ENCODE data around the gene LUC7L3.

Gene LUC7L3

DNA sequence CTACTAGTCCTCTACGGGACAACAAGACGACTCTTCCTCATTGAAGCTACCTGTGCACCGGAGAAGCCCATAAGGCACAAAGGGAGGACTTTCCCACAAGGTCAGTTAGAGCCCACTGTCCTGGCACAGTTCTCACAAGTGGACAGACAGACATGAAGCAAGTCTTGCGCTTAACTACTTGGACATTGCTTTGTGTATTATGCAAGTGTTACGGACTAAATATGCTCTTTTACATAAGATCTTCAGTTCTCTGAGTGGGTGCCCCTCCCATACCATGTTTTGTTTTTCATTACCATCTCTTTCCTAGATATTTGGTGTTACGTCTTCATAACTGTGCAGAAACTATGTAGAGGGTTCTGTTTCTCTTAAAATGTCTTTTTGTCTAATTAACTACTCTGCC lies 29.8 kb downstream of the LUC7L3 start:
- DNase-seq (ENCODE audit: extremely low spot score): no peak
- CTCF ChIA-PET: no interaction called here
- no peak for TF ChIP-seq CTCF (IDR thresholded peaks at IDR 0.05; ENCODE audit: control extremely low read depth, extremely low read depth, low read depth, missing control alignments)
- POLR2A ChIA-PET: no interaction called here

- POLR2A ChIA-PET: no interaction called here
- TF ChIP-seq CTCF (IDR thresholded peaks at IDR 0.05; ENCODE audit: control extremely low read depth, extremely low read depth, low read depth, missing control alignments): no peak
- CTCF ChIA-PET: interaction anchor here (1.8 kb wide), 1 partner anchor 9 kb away, joined by 6 read pairs; no protein-coding TSS in a partner anchor
- no peak for DNase-seq (ENCODE audit: extremely low spot score)
Observed at GRCh38 chr17:50754521-50754920, 35.1 kb downstream of the LUC7L3 start.

DNA sequence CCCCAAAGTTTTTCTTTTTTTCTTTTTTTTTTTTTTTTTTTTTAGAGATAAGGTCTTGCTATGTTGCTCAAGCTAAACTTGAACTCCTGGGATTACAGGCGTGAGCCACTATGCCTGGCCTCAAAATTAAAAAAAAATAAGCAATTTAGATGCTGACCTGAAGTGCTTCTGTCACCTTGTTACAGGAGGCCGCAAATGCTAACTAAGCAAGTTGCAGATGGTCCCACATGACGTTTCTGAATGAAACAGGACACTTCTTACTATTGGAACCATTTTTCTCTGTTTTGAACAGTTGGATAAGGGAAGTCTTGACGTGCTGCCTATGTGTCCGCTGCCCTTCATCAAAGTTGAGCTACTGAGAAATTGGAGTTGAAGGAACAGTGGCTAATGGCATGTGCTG lies 39.1 kb downstream of the LUC7L3 start:
- ChIA-PET CTCF (interaction anchor here (2.9 kb wide), 1 partner anchor 25 kb away, joined by 9 read pairs; no protein-coding TSS in a partner anchor), POLR2A (no interaction called here)
- TF ChIP-seq CTCF (IDR thresholded peaks at IDR 0.05; ENCODE audit: control extremely low read depth, extremely low read depth, low read depth, missing control alignments): no peak
- no peak for DNase-seq (ENCODE audit: extremely low spot score)

DNA sequence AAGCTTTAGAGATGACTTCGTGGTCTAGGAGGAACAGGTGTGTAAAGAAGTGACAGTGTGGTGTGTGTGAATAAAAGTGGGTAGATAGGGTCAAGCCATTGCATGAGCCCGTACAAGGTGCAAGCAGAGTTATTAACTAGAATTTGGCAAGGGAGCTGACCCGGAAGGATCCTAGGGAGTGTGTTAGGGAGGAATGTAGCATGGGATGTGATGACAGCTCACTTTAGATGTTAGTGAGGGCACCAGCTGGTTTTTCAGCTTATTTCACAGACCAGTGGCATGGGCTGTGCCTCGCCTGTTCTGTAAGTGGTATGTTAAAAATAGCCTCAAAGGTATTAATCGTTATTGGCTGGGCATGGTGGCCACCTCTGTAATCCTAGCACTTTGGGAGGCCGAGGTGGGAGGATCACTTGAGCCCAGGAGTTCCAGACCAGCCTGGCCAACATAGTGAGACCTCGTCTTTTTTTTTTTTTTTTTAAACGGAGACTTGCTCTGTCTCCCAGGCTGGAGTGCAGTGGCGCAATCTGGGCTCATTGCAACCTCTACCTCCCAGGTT lies 39.7 kb downstream of the LUC7L3 start:
- ChIA-PET POLR2A (no interaction called here), CTCF (interaction anchor here (2.9 kb wide), 1 partner anchor 24 kb away, joined by 9 read pairs; no protein-coding TSS in a partner anchor)
- TF ChIP-seq CTCF (IDR thresholded peaks at IDR 0.05; ENCODE audit: control extremely low read depth, extremely low read depth, low read depth, missing control alignments): no peak

DNA sequence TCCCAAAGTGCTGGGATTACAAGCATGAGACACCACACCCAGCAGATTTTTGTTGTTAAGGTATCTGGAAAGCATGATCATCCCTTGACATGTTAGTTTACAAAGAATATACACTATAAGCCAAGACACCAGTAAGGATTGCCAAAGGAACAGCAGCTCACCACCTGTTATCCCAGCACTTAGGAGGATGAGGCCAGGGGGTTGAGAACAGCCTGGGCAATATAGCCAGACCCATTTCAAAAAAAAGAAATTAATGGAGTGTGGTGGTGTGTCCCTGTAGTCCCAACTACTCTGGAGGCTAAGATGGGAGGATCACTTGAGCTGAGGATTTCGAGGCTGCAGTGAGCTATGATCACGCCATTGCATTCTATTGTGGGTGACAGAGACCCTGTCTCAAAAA lies 42.8 kb downstream of the LUC7L3 start:
- ChIA-PET CTCF (interaction anchor here (1.0 to 8.0 kb wide), 8 partner anchors 10 to 90 kb away, joined by 3 to 85 read pairs (median 6); no protein-coding TSS in a partner anchor), POLR2A (no interaction called here)
- TF ChIP-seq CTCF (IDR thresholded peaks at IDR 0.05; ENCODE audit: control extremely low read depth, extremely low read depth, low read depth, missing control alignments): no peak
- DNase-seq (ENCODE audit: extremely low spot score): no peak

More for the DNA sequence above, 39.7 kb downstream of the LUC7L3 start:
- DNase-seq (ENCODE audit: extremely low spot score): no peak

GRCh38 chr17:50763716-50764475 lies 44.5 kb downstream of the LUC7L3 start:
- POLR2A ChIA-PET: interaction anchor here (1.8 kb wide), 1 partner anchor 102 kb away, joined by 7 read pairs; the partner anchor contains the start of gene TOB1
- DNase-seq (ENCODE audit: extremely low spot score): no peak
- CTCF ChIA-PET: interaction anchor here (0.7 to 8.0 kb wide), 10 partner anchors 8 to 88 kb away, joined by 3 to 85 read pairs (median 6); no protein-coding TSS in a partner anchor
- TF ChIP-seq CTCF (IDR thresholded peaks at IDR 0.05; ENCODE audit: control extremely low read depth, extremely low read depth, low read depth, missing control alignments): no peak
